Adrenal gland (tissue), 12 donors: ENCODE results near the gene RGS3. TPM values are rescaled to one million over a fixed set of nuclear protein-coding genes. Genes with fewer than 3 reads are reported as not detected.

Experiments
- DNase-seq, 7 donors: peaks; one replicate each; pipeline ENCODE4 v3.0.0-alpha.2; 2019 to 2020
- H3K27ac ChIP-seq, 5 donors: fragments of 200-600 bp; sonication (generic) in 4 of 5; 1 replicate in 3 of 5; 2 replicates in 2 of 5; pipeline versions ENCODE4 v1.5.1 to v1.8.0; 2016 to 2020; ENCODE audit warnings: mild to moderate bottlenecking in 1 of 5
- H3K27me3 ChIP-seq: fragments of 200-600 bp; 2 replicates; pipeline ENCODE4 v1.8.0; 2021
- H3K36me3 ChIP-seq, 2 donors: fragments of 200-600 bp; replicated peaks in 1 of 2; 1 replicate in 1 of 2; 2 replicates in 1 of 2; pipeline versions ENCODE4 v1.5.1 to v1.8.0; 2018 to 2022
- H3K4me1 ChIP-seq, 2 donors: fragments of 200-600 bp; replicated peaks in 1 of 2; 1 replicate in 1 of 2; 2 replicates in 1 of 2; pipeline versions ENCODE4 v1.5.1 to v1.8.0; 2018 to 2021
- H3K4me3 ChIP-seq, 4 donors: fragments of 200-600 bp; sonication (generic) in 3 of 4; one replicate each; pipeline ENCODE4 v1.5.1; 2016 to 2018
- H3K9me3 ChIP-seq, 3 donors: fragments of 200-600 bp; sonication (generic) in 1 of 3; replicated peaks in 1 of 3; 1 replicate in 2 of 3; 2 replicates in 1 of 3; pipeline versions ENCODE4 v1.5.1 to v1.8.0; 2016 to 2021
- CTCF ChIP-seq, 6 experiments: fragments of 450-650 bp in 4 of 6; fragments of 200-600 bp in 2 of 6; sonication (generic) in 1 of 6; IDR thresholded peaks; 1 replicate in 5 of 6; 2 replicates in 1 of 6; pipeline versions ENCODE4 v1.5.1 to v1.8.0; 2016 to 2021; ENCODE audit warnings: antibody characterized with exemption in 6 of 6, mild to moderate bottlenecking in 2 of 6, moderate library complexity in 1 of 6
- POLR2A ChIP-seq, 2 donors: fragments of 450-650 bp; IDR thresholded peaks; one replicate each; pipeline ENCODE4 v1.6.1; 2017; ENCODE audit warnings: antibody characterized with exemption in 2 of 2, mild to moderate bottlenecking in 2 of 2, moderate library complexity in 1 of 2
- WGBS, 4 donors: extraction: QIAGEN DNeasy Blood & Tissue Kit in 2 of 4; methylation state at CpG; one replicate each; pipeline versions ENCODE4 v1.1.5 to v1.1.7; 2013 to 2017; 5-methylcytosine and 5-hydroxymethylcytosine counted together
- intact Hi-C, 2 donors: fragments of 100-400 bp; cut with DNase I; formaldehyde crosslinking; loops; one replicate each; pipeline versions ENCODE4 v1.14.1 to v1.15.0; 2022 to 2023
- polyA plus RNA-seq, 3 donors: library from polyadenylated mRNA; stranded (reverse); fragments of 200-250 nt in 2 of 3; fragments of 350-450 nt in 1 of 3; fragmentation: Illumina TruSeq in 1 of 3; extraction: RNeasy Lipid Tissue Mini Kit (QIAGEN cat#74804) in 1 of 3; gene quantifications; one replicate each; pipeline ENCODE4 v1.2.3, GENCODE V29; 2013 to 2014
- total RNA-seq, 9 donors: library from RNA; depleted of rRNA in 4 of 9; stranded (reverse); fragments of >200 nt in 4 of 9; fragments of 120-200 nt in 1 of 9; fragmentation: NEBNext Ultra II Directional in 1 of 9; extraction: Animal tissue kit (Norgen Biotek cat#: 25700) in 1 of 9; gene quantifications; one replicate each; pipeline versions ENCODE4 v1.1.0 to v1.2.4, GENCODE V29; 2013 to 2023
- donor health status: healthy with polysubstance abuse.
- donor health status: Bipolar disorder and iron deficiency.
- donor health status: DM: yes; HTN: yes; CAD: no.
- donor health status: DM: no; HTN: no; CAD: no.
- donor health status: DM: no; HTN: no; CAD: no.
- donor health status: DM: yes; HTN: yes; CAD: no.

Gene RGS3
- total and polyA plus RNA-seq, 12 donors, result 34.5 to 126 (median 65.6) TPM

- 40 to 62% (median 45%) methylated on average over 11 to 17 of the region's 17 CpGs for WGBS, 4 donors
- no peak for TF ChIP-seq CTCF (IDR thresholded peaks at IDR 0.05)
- TF ChIP-seq POLR2A (IDR thresholded peaks at IDR 0.05), result no peak
- Histone ChIP-seq H3K9me3 (no peaks in the 10 kb centered on the region), H3K27ac (peak overlapping the region in 3 of 5 donors; percentile 36 to 73 (median 47)), H3K4me1 (peaks cover 0 to 51% of the 10 kb centered on the region in 2 donors), H3K4me3 (no peak overlapping the region), H3K36me3 (peaks cover 0 to 10% of the 10 kb centered on the region in 2 donors), H3K27me3 (no peaks in the 10 kb centered on the region)
- peak; percentile 69 to 90 (median 85) for DNase-seq
- intact Hi-C loops, result no loop called here
Observed at GRCh38 chr9:113602126-113603047, 138.9 kb downstream of the RGS3 start.

- TF ChIP-seq POLR2A (IDR thresholded peaks at IDR 0.05) (no peak), CTCF (IDR thresholded peaks at IDR 0.05) (no peak)
- Histone ChIP-seq H3K4me1 (peaks cover 0 to 44% of the 10 kb centered on the region in 2 donors), H3K9me3 (no peaks in the 10 kb centered on the region), H3K27ac (peak overlapping the region in 1 of 5 donors; percentile 47), H3K36me3 (peaks cover 0 to 4% of the 10 kb centered on the region in 2 donors), H3K4me3 (no peak overlapping the region), H3K27me3 (no peaks in the 10 kb centered on the region)
- WGBS, 4 donors, result 67 to 77% (median 70%) methylated on average over 5 to 8 of the region's 8 CpGs
- intact Hi-C loops, result no loop called here
- peak in 1 of 7 donors; percentile 22 for DNase-seq
Observed at GRCh38 chr9:113603048-113603375, 139.5 kb downstream of the RGS3 start.

- whole genome bisulfite sequencing, 4 donors, result 90 to 95% (median 92%) methylated on average over 5 of the region's 5 CpGs
- no peak for TF ChIP-seq POLR2A (IDR thresholded peaks at IDR 0.05)
- no peak for TF ChIP-seq CTCF (IDR thresholded peaks at IDR 0.05)
- H3K4me1 ChIP-seq, result peaks cover 0 to 37% of the 10 kb centered on the region in 2 donors
- H3K9me3 ChIP-seq, result no peaks in the 10 kb centered on the region
- H3K4me3 ChIP-seq, result no peak overlapping the region
- H3K27me3 ChIP-seq, result no peaks in the 10 kb centered on the region
- H3K36me3 ChIP-seq, result no peaks in the 10 kb centered on the region
- H3K27ac ChIP-seq, result no peak overlapping the region
- no peak for DNase-seq
- intact Hi-C loops, result no loop called here
Observed at GRCh38 chr9:113603773-113604172, 140.2 kb downstream of the RGS3 start.

GRCh38 chr9:113604393-113604792 lies 140.9 kb downstream of the RGS3 start:
- H3K4me3 ChIP-seq, result no peak overlapping the region
- no peaks in the 10 kb centered on the region for H3K27me3 ChIP-seq
- H3K4me1 ChIP-seq, result peaks cover 2 to 36% of the 10 kb centered on the region in 2 donors
- H3K9me3 ChIP-seq, result no peaks in the 10 kb centered on the region
- no peak for DNase-seq
- WGBS, 4 donors, result 90 to 96% (median 93%) methylated on average over 3 of the region's 3 CpGs
- no peak for TF ChIP-seq POLR2A (IDR thresholded peaks at IDR 0.05)
- no peak for TF ChIP-seq CTCF (IDR thresholded peaks at IDR 0.05)
- H3K27ac ChIP-seq, result no peak overlapping the region
- intact Hi-C loops, result no loop called here
- no peaks in the 10 kb centered on the region for H3K36me3 ChIP-seq
